Natural killer cell treated with Interleukin-12 subunit alpha and Interleukin-12 subunit beta and Interleukin-15 and Interleukin-18, amount 100 ng/mL, for 72 hours (primary cell): ENCODE measurements around the gene FMNL2. TPM values are rescaled to one million over a fixed set of nuclear protein-coding genes. Genes with fewer than 3 reads are reported as not detected.

Experiments used
- ATAC-seq, 2 donors: fragments of 150-1000 bp; cut with Tn5 transposase in 1 of 2; sonication (Bioruptor Pico), chemical (Tn5 transposase) in 1 of 2; 2 replicates each; pipeline ENCODE4 v1.10.0; 2021
- DNase-seq: peaks from one replicate; pipeline ENCODE4 v3.0.0; 2022; ENCODE audit warnings: low spot score
- H3K27ac Mint-ChIP-seq, 2 donors: 1 replicate in 1 of 2; 2 replicates in 1 of 2; pipeline ENCODE4 v1.8.0; 2022; ENCODE audit warnings: mixed read lengths in 2 of 2, mild to moderate bottlenecking in 1 of 2, moderate library complexity in 1 of 2
- H3K27me3 Mint-ChIP-seq, 2 donors: 1 replicate in 1 of 2; 2 replicates in 1 of 2; pipeline ENCODE4 v1.8.0; 2022; ENCODE audit warnings: mixed read lengths in 2 of 2
- H3K36me3 Mint-ChIP-seq: one replicate; pipeline ENCODE4 v1.8.0; 2022; ENCODE audit warnings: mixed read lengths
- H3K4me1 Mint-ChIP-seq, 2 donors: 1 replicate in 1 of 2; 2 replicates in 1 of 2; pipeline ENCODE4 v1.8.0; 2022; ENCODE audit warnings: low read depth in 2 of 2, mixed read lengths in 2 of 2, mild to moderate bottlenecking in 1 of 2
- H3K4me3 Mint-ChIP-seq: one replicate; pipeline ENCODE4 v1.8.0; 2022; ENCODE audit warnings: mixed read lengths
- H3K9me3 Mint-ChIP-seq: 2 replicates; pipeline ENCODE4 v1.8.0; 2022; ENCODE audit warnings: mixed read lengths
- total RNA-seq, 2 donors: library from RNA; stranded (reverse); gene quantifications; one replicate each; pipeline ENCODE4 v1.2.3, GENCODE V29; 2022

The FMNL2 gene
- total RNA-seq, 2 donors from 2014 or later: 0.48 to 0.70 TPM

DNA sequence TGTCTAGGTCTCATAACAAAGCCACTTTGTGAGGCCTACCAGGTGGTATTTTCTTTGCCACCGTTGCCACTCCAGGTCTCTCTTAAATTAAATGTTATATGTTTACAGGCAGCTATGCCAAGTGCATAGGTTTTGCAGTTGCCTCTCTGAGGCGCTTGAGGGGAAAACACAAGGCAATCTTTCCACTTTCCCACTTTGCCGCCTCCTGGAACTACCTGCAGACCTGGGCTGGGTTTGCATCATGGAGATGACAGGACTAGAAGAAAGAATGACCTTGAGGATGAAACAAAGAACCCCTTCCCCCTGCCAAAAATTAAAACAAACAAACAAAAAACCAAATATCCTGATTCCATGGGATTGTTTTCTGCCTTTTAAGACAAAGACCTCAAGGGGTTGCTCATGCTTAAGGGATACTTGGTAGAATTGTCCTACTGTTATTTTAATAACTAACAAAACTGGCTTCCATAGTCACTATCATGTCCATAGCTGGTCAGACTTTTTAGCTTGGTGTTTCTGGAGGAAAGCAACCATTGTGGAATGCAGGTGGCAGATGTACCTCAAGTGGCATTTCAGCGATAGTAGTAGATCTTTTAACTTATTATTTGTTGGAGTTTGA lies 222.4 kb downstream of the FMNL2 start:
- Mint-ChIP-seq H3K36me3 (no peaks in the 10 kb centered on the region), H3K27ac (no peak overlapping the region), H3K9me3 (no peaks in the 10 kb centered on the region), H3K4me1 (peaks cover 0 to 3% of the 10 kb centered on the region in 2 donors), H3K27me3 (peaks cover 0 to 12% of the 10 kb centered on the region in 2 donors), H3K4me3 (no peak overlapping the region)
- ATAC-seq: no peak
- no peak for DNase-seq

DNA sequence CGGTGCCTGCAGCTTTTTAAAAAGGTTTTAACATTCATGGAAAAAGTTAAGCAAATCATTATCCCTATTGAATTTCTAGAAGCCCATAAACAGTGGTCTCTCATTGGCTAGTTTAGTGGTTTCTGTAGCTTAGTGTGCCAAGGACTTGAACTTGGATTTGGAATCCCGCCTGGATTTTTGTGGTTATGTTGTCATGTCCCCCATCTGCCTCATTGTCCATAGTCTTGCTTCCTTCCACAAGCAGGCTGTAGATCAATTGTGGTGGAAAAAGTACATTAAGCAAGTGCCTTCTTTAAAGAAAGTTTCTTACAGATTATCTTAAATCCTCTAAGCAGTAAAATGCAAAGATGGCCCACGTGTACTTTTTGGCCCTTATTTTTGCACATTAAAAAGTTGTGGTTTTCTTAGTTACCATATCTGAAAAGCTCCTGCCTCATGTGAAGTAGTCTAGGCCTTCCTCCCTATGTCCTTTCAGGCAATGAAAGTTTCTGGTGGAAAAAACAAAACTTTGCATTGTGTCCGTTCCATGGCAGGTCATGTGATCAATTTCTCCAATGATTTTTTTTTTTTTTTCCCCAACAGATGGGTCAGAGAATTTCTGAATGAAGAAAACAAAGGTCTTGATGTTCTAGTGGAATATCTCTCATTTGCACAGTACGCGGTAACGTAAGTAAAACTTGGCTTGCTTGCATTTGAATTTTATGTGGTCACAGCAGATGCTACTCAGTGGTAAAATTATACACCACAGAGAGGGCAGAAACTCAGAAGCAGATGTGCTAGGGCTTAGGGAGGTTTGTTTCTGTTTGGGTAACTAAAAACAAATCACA lies 223.4 kb downstream of the FMNL2 start:
- Mint-ChIP-seq H3K36me3 (no peaks in the 10 kb centered on the region), H3K27ac (no peak overlapping the region), H3K9me3 (no peaks in the 10 kb centered on the region), H3K4me1 (no peaks in the 10 kb centered on the region), H3K4me3 (no peak overlapping the region), H3K27me3 (peaks cover 0 to 14% of the 10 kb centered on the region in 2 donors)
- no peak for DNase-seq
- ATAC-seq: no peak

- H3K4me3 Mint-ChIP-seq: no peak overlapping the region
- no peak overlapping the region for H3K27ac Mint-ChIP-seq
- H3K36me3 Mint-ChIP-seq: no peaks in the 10 kb centered on the region
- H3K4me1 Mint-ChIP-seq: no peaks in the 10 kb centered on the region
- no peak for ATAC-seq
- no peaks in the 10 kb centered on the region for H3K9me3 Mint-ChIP-seq
- H3K27me3 Mint-ChIP-seq: peaks cover 0 to 19% of the 10 kb centered on the region in 2 donors
- no peak for DNase-seq
These were observed 224.0 kb downstream of the FMNL2 start for GRCh38 chr2:152559008-152559407.

- no peak for ATAC-seq
- Mint-ChIP-seq H3K27me3 (peaks cover 3 to 23% of the 10 kb centered on the region in 2 donors), H3K27ac (no peak overlapping the region), H3K9me3 (no peaks in the 10 kb centered on the region), H3K4me3 (no peak overlapping the region), H3K4me1 (no peaks in the 10 kb centered on the region), H3K36me3 (no peaks in the 10 kb centered on the region)
- DNase-seq: no peak
These were observed 225.2 kb downstream of the FMNL2 start for GRCh38 chr2:152560166-152560565.

DNA sequence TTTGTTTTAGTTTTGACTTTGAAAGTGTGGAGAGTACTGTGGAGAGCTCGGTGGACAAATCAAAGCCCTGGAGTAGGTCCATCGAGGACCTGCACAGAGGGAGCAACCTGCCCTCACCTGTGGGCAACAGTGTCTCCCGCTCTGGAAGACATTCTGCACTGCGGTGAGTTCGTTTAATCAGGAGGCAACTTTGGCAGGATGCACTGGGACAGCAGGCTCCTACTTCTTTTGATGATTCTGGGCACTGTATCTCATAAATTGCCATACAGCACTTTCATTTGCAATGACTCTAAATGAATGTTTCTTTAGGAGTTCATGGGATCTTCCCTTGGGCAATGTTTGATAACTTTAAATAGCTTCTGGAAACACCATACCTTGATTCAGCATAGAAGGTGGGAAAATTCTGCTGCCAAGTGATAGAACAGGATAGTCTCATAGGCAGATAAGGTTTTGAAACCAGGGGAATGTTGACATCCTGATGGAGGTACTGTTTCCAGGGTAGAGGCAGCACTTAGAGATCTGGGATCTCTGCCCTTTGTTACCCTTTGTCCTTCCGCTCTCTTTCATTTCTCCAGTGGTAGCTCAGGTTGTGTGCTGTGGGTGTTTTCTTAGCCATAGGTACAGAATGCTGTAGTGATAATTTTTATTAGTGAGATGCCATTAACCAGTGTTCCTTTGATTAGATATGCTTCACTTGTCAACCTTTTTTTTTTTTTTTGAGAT lies 226.1 kb downstream of the FMNL2 start:
- ATAC-seq: no peak
- H3K4me1 Mint-ChIP-seq: no peaks in the 10 kb centered on the region
- H3K27ac Mint-ChIP-seq: no peak overlapping the region
- H3K36me3 Mint-ChIP-seq: no peaks in the 10 kb centered on the region
- DNase-seq: no peak
- H3K4me3 Mint-ChIP-seq: no peak overlapping the region
- H3K9me3 Mint-ChIP-seq: no peaks in the 10 kb centered on the region
- peaks cover 4 to 27% of the 10 kb centered on the region in 2 donors for H3K27me3 Mint-ChIP-seq

GRCh38 chr2:152562198-152562884 lies 227.4 kb downstream of the FMNL2 start:
- peak overlapping the region in 1 of 2 donors; percentile 15 for H3K27ac Mint-ChIP-seq
- no peaks in the 10 kb centered on the region for H3K4me1 Mint-ChIP-seq
- no peaks in the 10 kb centered on the region for H3K9me3 Mint-ChIP-seq
- H3K4me3 Mint-ChIP-seq: no peak overlapping the region
- no peaks in the 10 kb centered on the region for H3K36me3 Mint-ChIP-seq
- peaks cover 4 to 34% of the 10 kb centered on the region in 2 donors for H3K27me3 Mint-ChIP-seq
- no peak for DNase-seq
- ATAC-seq: no peak

DNA sequence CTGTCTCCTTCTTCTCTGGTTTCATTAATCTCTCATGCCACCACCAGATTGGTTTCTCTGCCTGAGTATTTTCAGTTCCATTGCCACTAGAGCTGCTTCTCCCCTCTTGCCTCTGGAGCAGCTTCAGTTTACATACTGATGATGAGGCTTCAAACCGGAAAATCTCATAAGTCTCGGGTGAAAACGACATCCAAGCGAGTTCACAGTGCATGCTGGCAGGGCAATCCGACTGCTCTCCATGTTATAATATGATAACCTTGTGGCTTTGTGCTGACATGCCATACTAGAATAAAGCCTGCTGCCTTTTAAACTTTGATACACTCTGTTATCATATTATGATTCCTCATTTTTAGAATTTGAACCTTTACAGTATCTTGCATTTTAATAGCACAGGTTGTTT lies 228.8 kb downstream of the FMNL2 start:
- Mint-ChIP-seq H3K9me3 (no peaks in the 10 kb centered on the region), H3K27ac (peak overlapping the region in 1 of 2 donors; percentile 2), H3K36me3 (no peaks in the 10 kb centered on the region), H3K4me1 (no peaks in the 10 kb centered on the region), H3K27me3 (peaks cover 4 to 34% of the 10 kb centered on the region in 2 donors), H3K4me3 (no peak overlapping the region)
- DNase-seq (no peak), ATAC-seq (no peak)

- ATAC-seq (no peak), DNase-seq (no peak)
- Mint-ChIP-seq H3K9me3 (no peaks in the 10 kb centered on the region), H3K4me1 (no peaks in the 10 kb centered on the region), H3K36me3 (no peaks in the 10 kb centered on the region), H3K4me3 (no peak overlapping the region), H3K27me3 (peaks cover 6 to 31% of the 10 kb centered on the region in 2 donors), H3K27ac (no peak overlapping the region)
These were observed 230.0 kb downstream of the FMNL2 start for GRCh38 chr2:152564754-152565551.

- no peak for ATAC-seq
- H3K36me3 Mint-ChIP-seq: no peaks in the 10 kb centered on the region
These were observed 231.1 kb downstream of the FMNL2 start for GRCh38 chr2:152565884-152566727.

DNA sequence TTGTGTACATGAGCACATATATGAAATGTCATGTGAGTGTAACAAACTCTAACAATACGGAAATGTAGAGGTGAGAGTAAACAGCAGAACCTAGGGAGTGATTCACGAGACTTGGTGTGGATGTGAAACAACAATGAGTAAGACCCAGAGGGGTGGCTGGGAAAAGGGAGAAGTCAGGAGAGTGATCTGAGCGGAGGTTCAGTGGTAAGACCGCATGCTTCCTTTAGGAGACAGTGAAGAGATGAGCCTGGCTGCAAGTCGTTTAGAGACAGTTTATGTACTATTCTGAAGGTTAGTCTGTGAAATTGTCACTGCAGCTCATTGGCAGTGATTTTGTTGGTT lies 231.7 kb downstream of the FMNL2 start:
- peaks cover 6 to 22% of the 10 kb centered on the region in 2 donors for H3K27me3 Mint-ChIP-seq
- no peak for ATAC-seq
- H3K4me3 Mint-ChIP-seq: no peak overlapping the region
- no peaks in the 10 kb centered on the region for H3K4me1 Mint-ChIP-seq
- H3K9me3 Mint-ChIP-seq: no peaks in the 10 kb centered on the region
- no peaks in the 10 kb centered on the region for H3K36me3 Mint-ChIP-seq
- no peak for DNase-seq
- no peak overlapping the region for H3K27ac Mint-ChIP-seq

More at GRCh38 chr2:152565884-152566727, 231.1 kb downstream of the FMNL2 start:
- Mint-ChIP-seq H3K9me3 (no peaks in the 10 kb centered on the region), H3K4me1 (no peaks in the 10 kb centered on the region), H3K4me3 (no peak overlapping the region), H3K27ac (no peak overlapping the region), H3K27me3 (peaks cover 6 to 22% of the 10 kb centered on the region in 2 donors)
- DNase-seq: no peak

DNA sequence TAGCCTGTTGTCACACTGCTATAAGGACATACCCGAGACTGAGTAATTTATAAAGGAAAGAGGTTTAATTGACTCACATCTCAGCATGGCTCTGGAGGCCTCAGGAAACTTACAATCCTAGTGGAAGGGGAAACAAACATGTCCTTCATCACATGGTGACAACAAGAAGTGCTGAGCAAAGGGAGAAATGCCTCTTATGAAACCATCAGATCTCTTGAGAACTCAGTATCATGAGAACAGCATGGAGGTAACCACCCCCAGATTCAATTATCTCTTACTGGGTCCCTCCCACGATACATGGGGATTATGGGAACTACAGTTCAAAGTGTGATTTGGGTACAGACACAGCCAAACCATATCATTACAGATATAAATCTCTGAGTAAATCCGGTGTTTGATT lies 233.6 kb downstream of the FMNL2 start:
- peaks cover 6 to 19% of the 10 kb centered on the region in 2 donors for H3K27me3 Mint-ChIP-seq
- no peak for ATAC-seq
- no peak overlapping the region for H3K4me3 Mint-ChIP-seq
- H3K4me1 Mint-ChIP-seq: peaks cover 6 to 11% of the 10 kb centered on the region in 2 donors
- no peaks in the 10 kb centered on the region for H3K9me3 Mint-ChIP-seq
- no peak for DNase-seq
- no peak overlapping the region for H3K27ac Mint-ChIP-seq
- no peaks in the 10 kb centered on the region for H3K36me3 Mint-ChIP-seq

DNA sequence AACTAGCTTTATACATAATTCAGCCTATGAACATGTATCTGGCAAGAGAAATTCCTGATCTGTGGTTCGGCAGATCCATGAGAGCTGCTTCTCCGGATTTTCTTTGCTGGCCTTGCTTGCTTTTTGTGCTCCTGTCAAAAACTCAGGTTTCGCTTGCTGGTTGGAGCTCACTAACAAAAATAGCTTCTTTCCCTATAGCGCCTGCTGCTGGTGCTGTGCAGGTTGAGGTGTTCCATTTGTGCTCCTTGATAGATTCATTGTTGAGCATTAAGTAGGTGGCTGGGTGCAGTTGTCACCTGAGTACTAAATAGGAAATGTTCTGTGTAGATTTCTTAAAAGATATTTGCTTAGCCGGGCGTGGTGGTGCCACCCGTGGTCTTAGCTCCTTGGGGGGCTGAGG lies 234.2 kb downstream of the FMNL2 start:
- Mint-ChIP-seq H3K36me3 (no peaks in the 10 kb centered on the region), H3K9me3 (no peaks in the 10 kb centered on the region), H3K4me1 (peaks cover 7 to 11% of the 10 kb centered on the region in 2 donors), H3K27ac (no peak overlapping the region), H3K27me3 (peaks cover 6 to 15% of the 10 kb centered on the region in 2 donors), H3K4me3 (no peak overlapping the region)
- no peak for DNase-seq
- ATAC-seq: no peak
